ENCODE data around the gene CHD6. TPM values are rescaled to one million over a fixed set of nuclear protein-coding genes. Genes with fewer than 3 reads are reported as not detected.

The CHD6 gene
- total RNA-seq, 4 donors from 2014 or later: 24.7 to 89.7 (median 36.6) TPM

DNA sequence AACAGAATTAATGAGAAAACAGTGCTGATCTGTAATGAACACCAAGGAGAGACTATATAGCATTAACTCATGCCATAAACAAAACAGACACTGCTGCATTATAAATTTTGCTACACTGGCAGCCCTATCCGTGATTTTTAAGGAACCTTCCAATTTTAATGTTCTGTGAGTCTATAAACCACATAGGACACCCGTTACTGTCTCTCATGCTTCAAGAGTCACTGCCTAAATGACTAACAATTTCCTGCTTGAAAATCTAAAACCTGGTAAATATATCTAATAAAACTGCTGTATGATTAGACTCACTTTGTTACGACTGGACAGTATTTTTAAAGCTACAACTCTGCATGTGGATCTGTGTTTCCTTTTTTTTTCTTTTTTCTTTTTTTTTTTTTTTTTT, 8.7 kb downstream of the CHD6 start:
- no peak for DNase-seq (ENCODE audit: low spot score in 2 of 2)
- Histone ChIP-seq H3K27ac (no peak overlapping the region), H3K9me3 (no peaks in the 10 kb centered on the region), H3K36me3 (no peaks in the 10 kb centered on the region), H3K4me3 (no peak overlapping the region), H3K27me3 (no peaks in the 10 kb centered on the region), H3K4me1 (peaks cover 15% of the 10 kb centered on the region)
- WGBS: 64% methylated on average over 3 of the region's 3 CpGs
- no peak for TF ChIP-seq POLR2A (IDR thresholded peaks at IDR 0.05)
- TF ChIP-seq, protein P1, sequence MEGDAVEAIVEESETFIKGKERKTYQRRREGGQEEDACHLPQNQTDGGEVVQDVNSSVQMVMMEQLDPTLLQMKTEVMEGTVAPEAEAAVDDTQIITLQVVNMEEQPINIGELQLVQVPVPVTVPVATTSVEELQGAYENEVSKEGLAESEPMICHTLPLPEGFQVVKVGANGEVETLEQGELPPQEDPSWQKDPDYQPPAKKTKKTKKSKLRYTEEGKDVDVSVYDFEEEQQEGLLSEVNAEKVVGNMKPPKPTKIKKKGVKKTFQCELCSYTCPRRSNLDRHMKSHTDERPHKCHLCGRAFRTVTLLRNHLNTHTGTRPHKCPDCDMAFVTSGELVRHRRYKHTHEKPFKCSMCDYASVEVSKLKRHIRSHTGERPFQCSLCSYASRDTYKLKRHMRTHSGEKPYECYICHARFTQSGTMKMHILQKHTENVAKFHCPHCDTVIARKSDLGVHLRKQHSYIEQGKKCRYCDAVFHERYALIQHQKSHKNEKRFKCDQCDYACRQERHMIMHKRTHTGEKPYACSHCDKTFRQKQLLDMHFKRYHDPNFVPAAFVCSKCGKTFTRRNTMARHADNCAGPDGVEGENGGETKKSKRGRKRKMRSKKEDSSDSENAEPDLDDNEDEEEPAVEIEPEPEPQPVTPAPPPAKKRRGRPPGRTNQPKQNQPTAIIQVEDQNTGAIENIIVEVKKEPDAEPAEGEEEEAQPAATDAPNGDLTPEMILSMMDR (IDR thresholded peaks at IDR 0.05): no peak
- no peak for TF ChIP-seq POLR2AphosphoS5 (IDR thresholded peaks at IDR 0.05)
- no peak for TF ChIP-seq EP300 (IDR thresholded peaks at IDR 0.05)

GRCh38 chr20:41608606-41609005, 9.6 kb downstream of the CHD6 start:
- Histone ChIP-seq H3K36me3 (no peaks in the 10 kb centered on the region), H3K4me1 (peaks cover 15% of the 10 kb centered on the region), H3K4me3 (no peak overlapping the region), H3K27ac (no peak overlapping the region), H3K27me3 (no peaks in the 10 kb centered on the region), H3K9me3 (no peaks in the 10 kb centered on the region)
- no peak for DNase-seq (ENCODE audit: low spot score in 2 of 2)
- TF ChIP-seq POLR2AphosphoS5 (IDR thresholded peaks at IDR 0.05) (no peak), POLR2A (IDR thresholded peaks at IDR 0.05) (no peak), EP300 (IDR thresholded peaks at IDR 0.05) (no peak)
- TF ChIP-seq, protein P1 (IDR thresholded peaks at IDR 0.05): no peak
- WGBS: 87% methylated on average over 2 of the region's 2 CpGs

DNA sequence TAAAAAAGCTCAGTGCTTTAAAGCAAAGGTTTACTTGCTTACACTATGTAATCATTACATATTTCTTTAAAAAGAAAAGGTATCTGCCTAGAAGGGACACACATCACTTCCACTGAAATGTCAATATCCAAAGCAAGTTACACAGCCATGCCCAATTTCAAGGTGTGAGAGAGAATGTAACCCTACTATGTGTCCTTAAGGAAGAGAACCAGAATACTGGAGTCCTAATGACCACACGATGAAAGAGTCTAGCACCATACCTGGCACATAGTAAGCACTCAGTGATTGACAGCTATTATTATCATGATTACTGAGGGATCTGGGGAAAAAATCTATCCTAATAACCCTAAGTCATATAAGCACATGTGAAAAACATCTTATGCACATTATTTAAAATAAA, 10.4 kb downstream of the CHD6 start:
- TF ChIP-seq, protein P1 (IDR thresholded peaks at IDR 0.05): no peak
- TF ChIP-seq EP300 (IDR thresholded peaks at IDR 0.05) (no peak), POLR2AphosphoS5 (IDR thresholded peaks at IDR 0.05) (no peak), POLR2A (IDR thresholded peaks at IDR 0.05) (no peak)
- Histone ChIP-seq H3K27ac (no peak overlapping the region), H3K27me3 (no peaks in the 10 kb centered on the region), H3K4me1 (peaks cover 13% of the 10 kb centered on the region), H3K36me3 (no peaks in the 10 kb centered on the region), H3K9me3 (no peaks in the 10 kb centered on the region), H3K4me3 (no peak overlapping the region)
- no peak for DNase-seq (ENCODE audit: low spot score in 2 of 2)
- whole genome bisulfite sequencing: 84% methylated on average over 1 of the region's 1 CpG

- WGBS: 88% methylated on average over 1 of the region's 1 CpG
- TF ChIP-seq, protein P1 (IDR thresholded peaks at IDR 0.05): no peak
- no peak for TF ChIP-seq POLR2AphosphoS5 (IDR thresholded peaks at IDR 0.05)
- no peak for TF ChIP-seq POLR2A (IDR thresholded peaks at IDR 0.05)
- TF ChIP-seq EP300 (IDR thresholded peaks at IDR 0.05): no peak
- H3K27ac ChIP-seq: no peak overlapping the region
Observed at GRCh38 chr20:41604002-41604401, 14.2 kb downstream of the CHD6 start.

DNA sequence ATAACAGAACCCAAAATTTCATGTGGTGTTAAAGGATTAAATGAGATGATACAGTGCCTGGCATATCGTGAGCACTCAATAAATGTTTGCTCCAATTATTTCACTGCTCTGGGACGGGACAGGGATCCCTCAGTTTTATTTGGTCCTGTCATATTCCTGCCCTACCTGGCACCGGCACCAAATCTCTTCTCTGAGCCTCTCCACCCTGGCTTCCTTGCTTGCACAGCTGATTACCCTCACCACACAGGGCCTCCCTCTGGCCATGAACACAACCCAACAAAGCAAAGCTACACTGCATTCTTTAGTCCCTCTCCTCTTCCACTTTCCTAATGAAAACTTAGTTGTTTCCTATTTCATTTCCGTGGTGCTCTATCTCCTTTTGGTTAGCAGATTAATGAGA, 16.4 kb downstream of the CHD6 start:
- no peak overlapping the region for H3K27ac ChIP-seq
- H3K4me3 ChIP-seq: no peak overlapping the region
- TF ChIP-seq POLR2A (IDR thresholded peaks at IDR 0.05) (no peak), POLR2AphosphoS5 (IDR thresholded peaks at IDR 0.05) (no peak), EP300 (IDR thresholded peaks at IDR 0.05) (no peak)
- TF ChIP-seq, protein P1 (IDR thresholded peaks at IDR 0.05): no peak
- H3K36me3 ChIP-seq: no peaks in the 10 kb centered on the region
- H3K27me3 ChIP-seq: no peaks in the 10 kb centered on the region
- no peak for DNase-seq (ENCODE audit: low spot score in 2 of 2)
- H3K4me1 ChIP-seq: no peaks in the 10 kb centered on the region
- 91% methylated on average over 4 of the region's 4 CpGs for WGBS
- peaks cover 17% of the 10 kb centered on the region for H3K9me3 ChIP-seq

More at GRCh38 chr20:41604002-41604401, 14.2 kb downstream of the CHD6 start:
- Histone ChIP-seq H3K9me3 (peaks cover 17% of the 10 kb centered on the region), H3K27me3 (no peaks in the 10 kb centered on the region), H3K36me3 (no peaks in the 10 kb centered on the region), H3K4me1 (peaks cover 9% of the 10 kb centered on the region), H3K4me3 (no peak overlapping the region)
- DNase-seq (ENCODE audit: low spot score in 2 of 2): no peak
